Sciatic nerve (tissue), 2 donors: Measurements from ENCODE around the gene MLXIP. TPM values are rescaled to one million over a fixed set of nuclear protein-coding genes. Genes with fewer than 3 reads are reported as not detected.
"Not testable (repeated sequence)": the region's sequence is repeated elsewhere in the genome, so short reads cannot be mapped to it uniquely, and the experiment has no call there.

Experiments
- ATAC-seq: fragments of 200-7000 bp; cut with Tn5 transposase; one replicate; pipeline ENCODE4 v1.9.1; 2020; ENCODE audit warnings: mild to moderate bottlenecking, moderate library complexity
- DNase-seq: peaks from one replicate; pipeline ENCODE4 v3.0.0-alpha.2; 2020; ENCODE audit warnings: low spot score
- intact Hi-C: fragments of 100-400 bp; cut with DNase I; formaldehyde crosslinking; loops from one replicate; pipeline ENCODE4 v1.14.2; 2022
- total RNA-seq: library from RNA; stranded (reverse); fragmentation: NEBNext Ultra II Directional; extraction: Animal tissue kit (Norgen Biotek cat#: 25700); gene quantifications from one replicate; pipeline ENCODE4 v1.2.1, GENCODE V29; 2021
- donor health status: DM: no; HTN: no; CAD: no.
- donor health status: DM: no; HTN: no; CAD: no.

The MLXIP gene
- total RNA-seq, 1 donor from 2014 or later = 44.2 TPM

DNA sequence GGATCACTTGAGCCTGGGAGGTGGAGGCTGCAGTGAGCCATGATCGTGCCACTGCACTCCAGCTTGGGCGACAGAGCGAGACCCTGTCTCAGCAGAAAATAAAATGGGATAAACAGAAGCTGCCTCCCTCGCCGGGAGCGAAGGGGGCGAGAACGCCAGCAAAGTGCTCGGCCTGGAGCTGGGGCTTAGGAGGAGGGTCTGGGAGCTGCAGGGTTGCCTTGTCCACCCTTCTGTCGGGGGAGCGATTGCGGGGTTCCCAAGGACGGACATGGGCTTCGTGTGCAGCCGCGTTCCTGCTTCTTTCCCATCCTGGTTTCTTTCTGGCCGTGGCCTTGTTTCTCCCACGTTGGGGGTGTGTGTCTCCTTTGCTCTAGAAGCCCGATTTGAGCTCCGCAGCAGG, 27.9 kb upstream of the MLXIP start:
- no peak for ATAC-seq
- intact Hi-C loops = no loop called here

DNA sequence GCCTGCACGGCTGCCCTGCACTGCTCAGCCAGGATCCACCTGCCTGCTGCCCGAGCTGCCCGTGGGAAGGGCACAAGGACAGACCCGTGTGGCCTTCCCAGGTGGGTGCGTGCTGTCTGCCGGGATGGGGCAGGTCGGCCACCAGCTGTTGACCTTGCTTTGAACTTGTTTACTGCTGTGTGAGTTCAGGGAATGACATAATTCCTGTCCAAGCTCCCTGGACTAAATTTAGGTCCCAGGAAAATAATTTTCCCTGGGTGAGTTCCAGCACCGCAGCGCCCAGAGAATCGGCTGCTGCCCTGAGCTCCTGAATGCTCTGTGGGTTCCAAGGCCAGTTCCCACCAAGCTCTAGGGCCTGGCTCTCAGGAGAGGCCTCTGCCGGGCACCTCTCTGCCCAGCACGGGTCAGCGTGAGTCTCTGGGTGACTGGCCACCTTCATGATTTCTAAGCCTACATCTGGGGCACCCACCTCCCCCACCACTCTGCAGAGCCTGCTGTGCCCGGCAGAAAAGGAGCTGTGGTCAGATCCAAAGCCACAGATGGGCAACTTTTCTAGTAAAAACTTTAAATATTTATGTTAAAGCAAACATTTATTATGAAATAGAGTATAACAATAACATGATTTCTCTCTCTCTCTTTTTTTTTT, 27.2 kb upstream of the MLXIP start:
- intact Hi-C loops = no loop called here
- ATAC-seq = no peak
- no peak for DNase-seq

More for the DNA sequence above, 27.9 kb upstream of the MLXIP start:
- DNase-seq = no peak

DNA sequence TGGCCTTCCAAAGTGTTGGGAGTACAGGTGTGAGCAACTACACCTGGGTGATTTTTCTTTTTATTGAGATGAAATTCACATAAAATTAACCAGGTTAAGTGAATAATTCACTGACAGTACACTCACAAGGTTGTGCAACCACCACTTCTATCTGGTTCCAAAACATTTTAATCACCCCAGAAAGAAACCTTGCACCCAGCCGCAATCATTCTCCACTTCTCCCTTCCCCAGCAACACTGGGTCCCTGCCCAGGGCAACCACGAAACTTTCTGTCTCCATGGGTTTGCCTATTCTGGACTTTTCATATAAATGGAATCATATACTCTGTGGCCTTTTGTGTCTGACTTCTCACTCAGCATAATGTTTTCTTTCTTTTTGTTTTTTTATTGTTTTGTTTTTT, 26.3 kb upstream of the MLXIP start:
- no peak for DNase-seq
- ATAC-seq = no peak
- intact Hi-C loops = loop anchor here (2.0 kb wide), 1 partner anchor 73 kb away; no protein-coding TSS in a partner anchor

DNA sequence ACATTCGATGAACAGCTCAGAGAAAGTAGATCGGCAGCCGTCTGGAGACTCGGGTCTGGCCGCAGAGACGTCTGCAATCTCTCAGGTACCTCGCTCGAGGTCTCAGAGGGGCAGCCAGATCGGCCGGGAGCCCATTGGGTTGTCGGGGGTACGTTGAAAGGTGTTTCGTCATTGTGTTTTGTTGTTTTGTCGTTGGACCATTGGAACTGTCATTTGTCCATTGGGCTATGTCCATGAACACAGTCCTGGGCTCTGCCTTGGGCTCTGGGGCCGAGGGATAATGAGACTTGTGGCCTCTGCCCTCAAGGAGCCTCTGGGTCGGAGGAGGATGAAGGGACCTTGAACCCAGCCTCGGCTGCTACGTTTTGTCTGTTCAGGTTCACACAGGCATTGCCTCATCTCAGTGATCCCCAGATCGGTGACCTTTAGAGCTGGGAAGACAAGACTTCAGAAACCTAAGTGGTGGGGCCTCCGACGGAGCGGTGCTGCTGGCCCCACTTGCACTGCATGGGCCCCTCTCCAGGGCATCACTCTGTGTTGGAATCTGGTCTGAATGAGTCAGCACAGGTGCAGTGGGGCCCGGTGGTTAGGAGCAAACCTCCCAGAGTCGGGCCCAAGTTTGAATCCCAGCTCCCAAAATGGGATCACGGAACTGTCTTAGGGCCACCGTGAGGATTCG, 23.6 kb upstream of the MLXIP start:
- intact Hi-C loops = no loop called here
- DNase-seq (no peak), ATAC-seq (no peak)

DNA sequence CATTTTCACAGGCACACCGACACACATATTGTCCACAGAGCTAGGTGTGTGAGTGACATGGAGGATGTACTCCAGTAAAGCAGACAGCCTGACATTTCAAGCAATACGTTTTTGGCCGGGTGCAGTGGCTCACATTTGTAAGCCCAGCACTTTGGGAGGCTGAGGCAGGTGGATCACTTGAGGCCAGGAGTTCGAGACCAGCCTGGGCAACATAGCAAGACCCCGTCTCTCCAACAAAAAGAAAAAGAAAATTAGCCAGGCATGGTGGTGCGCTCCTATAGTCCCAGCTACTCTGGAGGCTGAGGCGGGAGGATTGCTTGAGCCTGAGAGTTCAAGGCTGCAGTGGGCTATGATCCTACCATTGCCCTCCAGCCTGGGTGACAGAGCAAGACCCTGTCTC, 22.1 kb upstream of the MLXIP start:
- DNase-seq, ATAC-seq, intact Hi-C loops: not testable (repeated sequence)

DNA sequence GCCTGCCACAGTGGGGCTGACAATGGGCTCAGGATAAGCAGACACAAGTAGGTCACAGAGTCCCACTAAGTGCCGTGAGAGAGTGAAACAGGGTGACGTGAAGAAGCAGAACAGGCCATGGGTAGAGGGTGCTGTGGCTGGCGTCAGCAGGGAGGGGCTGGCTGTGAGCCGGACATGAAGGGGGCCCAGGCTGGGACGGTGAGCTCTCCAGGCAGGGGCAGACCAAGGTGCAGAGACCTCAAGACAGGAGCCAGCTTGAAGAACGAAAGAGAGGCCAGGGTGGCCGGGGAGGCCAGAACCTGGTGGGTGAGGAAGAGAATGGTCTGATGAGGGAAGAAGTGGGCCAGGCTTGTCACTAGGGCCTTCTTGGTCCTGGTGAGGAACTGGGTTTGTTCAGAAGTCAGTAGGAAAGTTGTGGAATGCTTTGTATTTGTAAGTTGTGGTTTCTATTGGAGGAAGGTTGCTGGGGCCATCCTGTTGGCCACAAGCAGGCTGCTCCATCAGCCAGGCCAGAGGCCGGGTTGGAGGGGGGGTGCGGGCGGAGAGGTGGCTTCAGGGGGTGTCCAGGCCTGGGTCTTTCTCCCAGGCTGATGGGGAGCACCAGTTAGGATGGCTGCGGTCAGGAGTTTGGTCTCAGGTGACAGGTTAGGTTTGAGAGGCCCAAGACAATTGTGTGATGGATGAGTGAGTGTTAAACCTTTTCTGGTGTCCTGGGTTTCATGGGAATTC, 21.4 kb upstream of the MLXIP start:
- DNase-seq = no peak

DNA sequence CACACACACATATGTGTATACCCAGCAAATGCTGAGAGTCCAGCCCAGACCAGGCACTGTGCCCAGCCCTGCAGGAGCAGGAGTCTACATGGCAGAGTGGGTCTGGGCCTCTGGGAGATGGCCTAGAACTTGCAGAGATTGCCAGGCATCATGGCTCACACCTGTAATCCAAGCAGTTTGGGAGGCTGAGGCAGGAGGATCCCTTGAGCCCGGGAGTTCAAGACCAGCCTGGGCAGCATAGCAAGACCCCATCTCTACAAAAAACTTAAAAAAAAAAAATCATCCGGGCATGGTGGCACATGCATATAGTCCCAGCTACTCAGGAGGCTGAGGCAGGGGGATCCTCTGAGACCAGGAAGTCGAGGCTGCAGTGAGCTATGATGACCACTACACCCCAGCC, 20.8 kb upstream of the MLXIP start:
- ATAC-seq (no peak), DNase-seq (no peak)
- intact Hi-C loops = no loop called here

More for the DNA sequence above, 21.4 kb upstream of the MLXIP start:
- intact Hi-C loops = no loop called here
- ATAC-seq = no peak

DNA sequence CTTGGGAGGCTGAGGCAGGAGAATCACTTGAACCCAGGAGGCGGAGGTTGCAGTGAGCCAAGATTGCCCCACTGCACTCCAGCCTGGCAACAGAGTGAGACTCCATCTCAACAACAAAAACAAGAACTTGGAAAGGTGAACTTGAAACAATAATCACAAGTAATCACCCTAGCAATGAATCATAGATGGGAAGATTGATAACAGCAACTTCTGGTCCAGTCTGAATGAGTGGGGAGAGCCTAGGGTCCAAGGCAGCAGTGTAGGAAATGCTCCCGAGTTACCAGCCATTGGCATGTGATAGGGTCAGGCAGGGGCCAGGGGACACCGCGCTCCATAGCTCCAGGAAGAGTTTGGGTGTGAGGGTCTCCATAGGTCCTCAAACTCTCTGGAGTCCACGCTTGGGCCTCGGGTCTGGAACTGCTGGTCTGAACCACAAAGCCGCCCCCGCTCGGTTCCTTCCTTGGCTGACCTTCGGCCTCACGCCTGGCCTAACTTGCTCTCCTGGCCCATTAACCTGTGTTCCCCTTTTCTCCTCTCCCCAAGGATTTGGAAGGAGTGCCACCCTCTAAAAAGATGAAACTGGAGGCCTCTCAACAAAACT, 19.9 kb upstream of the MLXIP start:
- ATAC-seq (no peak), DNase-seq (no peak)
- intact Hi-C loops = no loop called here

DNA sequence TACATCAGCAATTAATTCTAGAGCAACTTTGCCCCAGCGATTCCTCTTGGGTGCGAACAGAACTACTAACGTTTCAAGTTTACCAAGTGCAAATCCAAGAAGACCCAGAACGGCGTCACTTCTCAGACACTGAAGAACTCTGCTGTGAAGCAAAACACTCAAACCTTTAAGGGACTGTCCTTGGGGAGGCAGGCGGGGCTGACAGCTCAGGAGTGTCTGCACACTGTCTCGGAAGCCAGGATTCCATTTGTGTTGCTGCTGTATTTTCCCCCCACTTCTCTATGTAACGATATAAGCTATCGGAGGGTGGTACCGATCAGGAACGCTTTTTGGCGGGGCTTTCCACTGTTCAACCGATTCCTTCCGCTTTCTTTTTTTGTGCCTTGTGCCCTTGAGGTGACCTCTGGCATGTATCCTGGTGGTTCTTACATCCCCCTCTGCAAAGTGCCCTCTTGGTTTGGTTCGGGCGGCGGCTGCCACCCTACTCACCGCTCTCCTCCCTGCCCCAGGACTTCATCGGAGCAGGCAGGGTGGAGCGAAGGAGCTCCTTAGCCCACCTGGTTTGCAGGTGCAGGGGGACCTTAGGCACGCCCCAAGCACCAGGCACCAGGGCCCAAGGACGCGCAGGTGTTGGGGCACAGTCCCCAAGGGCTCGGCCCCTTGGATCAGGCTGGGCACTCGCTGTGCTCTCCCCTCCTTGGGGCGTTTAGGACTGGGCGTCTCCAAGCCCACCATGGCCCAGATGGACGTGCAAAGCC, 19.2 kb upstream of the MLXIP start:
- no peak for ATAC-seq
- no peak for DNase-seq
- intact Hi-C loops = no loop called here

DNA sequence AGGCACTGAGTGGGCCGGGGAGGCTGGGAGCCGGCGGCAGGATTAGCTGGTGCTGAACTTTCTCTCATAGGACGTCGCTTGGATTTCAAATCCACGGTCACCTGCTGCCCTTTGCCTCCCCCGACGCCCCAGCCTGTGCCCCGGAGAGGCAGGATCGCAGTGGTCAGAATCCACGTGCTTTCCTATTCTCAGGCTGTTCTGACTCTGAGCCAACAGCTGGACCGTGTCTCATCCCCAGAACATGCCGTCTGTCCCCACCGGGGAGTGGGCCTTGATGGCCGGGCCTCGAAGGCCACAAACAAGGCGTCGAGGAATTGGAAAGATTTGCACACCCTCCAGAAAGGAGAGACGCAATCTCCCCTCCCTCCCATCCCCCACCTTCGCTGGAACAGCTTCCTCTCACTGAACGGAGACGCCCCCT, 18.5 kb upstream of the MLXIP start:
- ATAC-seq (no peak), DNase-seq (no peak)
- intact Hi-C loops = no loop called here

DNA sequence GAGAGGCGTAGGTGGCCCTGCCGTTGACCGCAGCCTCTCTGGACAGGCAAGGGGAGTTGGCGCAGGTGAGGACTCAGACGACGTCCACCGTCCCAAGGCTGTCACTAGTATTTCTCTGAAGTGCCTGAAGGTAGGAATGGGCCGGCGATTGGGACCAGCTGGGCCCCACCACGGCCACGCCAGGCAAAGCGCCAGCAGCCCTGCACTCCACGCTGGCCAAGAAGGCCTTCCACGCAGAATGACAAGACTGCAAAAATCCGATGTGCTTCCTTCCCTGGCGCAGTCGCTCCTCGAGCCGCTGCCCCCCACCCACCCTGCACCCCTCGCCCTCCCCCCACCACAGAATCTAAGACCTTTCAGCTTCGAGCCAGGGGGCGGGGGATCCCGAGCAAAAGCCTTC, 17.3 kb upstream of the MLXIP start:
- intact Hi-C loops = no loop called here
- ATAC-seq = no peak
- no peak for DNase-seq

DNA sequence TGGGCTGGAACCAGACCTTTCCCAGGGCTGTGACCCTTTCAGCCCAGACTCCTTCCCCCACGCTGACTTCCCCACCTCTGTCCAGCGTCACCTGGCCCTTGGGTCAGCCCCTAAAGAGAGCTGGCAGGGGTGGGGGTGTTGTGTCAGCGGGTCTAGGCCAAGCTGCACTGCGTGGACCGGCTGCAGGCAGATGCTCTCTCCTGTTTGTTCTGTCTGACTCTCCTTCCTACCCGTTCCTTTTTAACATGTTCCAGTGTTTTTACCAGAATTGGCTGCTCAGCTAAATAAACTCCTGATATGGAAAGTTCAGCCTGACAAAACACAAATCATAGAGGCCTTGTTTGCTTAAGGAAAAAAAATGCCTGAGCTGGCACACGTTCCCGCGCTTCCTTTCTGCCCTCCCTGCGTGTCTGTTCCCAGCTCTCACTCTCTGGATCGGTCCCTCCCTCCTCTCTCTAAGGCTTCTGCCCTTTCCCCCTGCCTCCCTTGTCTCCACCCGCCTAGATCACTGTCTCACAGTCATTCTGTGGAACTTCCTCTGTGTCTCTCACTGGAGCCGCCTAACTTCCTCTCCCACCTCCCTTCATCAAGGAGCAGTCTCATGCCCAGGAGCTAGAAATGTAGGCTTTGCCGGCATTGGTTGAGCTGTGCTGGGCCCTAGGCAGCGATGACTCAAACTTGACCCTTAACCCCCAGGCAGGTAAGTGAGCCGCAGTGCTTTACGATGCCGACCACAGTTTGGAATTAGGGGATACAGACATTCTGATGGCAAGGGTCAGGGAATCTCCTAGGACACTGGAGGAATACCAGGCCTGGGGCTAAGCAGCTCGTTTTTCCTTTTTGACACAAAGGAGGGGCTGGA, 15.5 kb upstream of the MLXIP start:
- intact Hi-C loops = no loop called here
- ATAC-seq (peak; percentile 84), DNase-seq (peak; percentile 72)

DNA sequence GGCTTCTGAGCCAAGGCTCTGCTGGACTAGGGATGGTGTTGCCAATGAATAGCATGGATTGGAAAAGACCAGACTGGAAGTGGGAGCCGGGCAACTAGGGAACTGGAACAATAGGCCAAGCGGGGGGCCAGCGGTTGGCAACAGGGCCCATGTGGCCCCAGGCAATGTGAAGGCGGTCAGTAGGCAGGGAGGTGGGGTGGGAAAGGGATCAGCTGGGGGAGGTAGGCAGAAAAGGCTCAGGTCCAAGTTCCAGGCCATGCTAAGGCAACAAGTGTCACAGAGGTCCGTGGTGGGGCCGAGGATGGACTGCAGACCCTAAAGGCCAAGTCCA, 14.9 kb upstream of the MLXIP start:
- ATAC-seq (no peak), DNase-seq (no peak)
- intact Hi-C loops = no loop called here

DNA sequence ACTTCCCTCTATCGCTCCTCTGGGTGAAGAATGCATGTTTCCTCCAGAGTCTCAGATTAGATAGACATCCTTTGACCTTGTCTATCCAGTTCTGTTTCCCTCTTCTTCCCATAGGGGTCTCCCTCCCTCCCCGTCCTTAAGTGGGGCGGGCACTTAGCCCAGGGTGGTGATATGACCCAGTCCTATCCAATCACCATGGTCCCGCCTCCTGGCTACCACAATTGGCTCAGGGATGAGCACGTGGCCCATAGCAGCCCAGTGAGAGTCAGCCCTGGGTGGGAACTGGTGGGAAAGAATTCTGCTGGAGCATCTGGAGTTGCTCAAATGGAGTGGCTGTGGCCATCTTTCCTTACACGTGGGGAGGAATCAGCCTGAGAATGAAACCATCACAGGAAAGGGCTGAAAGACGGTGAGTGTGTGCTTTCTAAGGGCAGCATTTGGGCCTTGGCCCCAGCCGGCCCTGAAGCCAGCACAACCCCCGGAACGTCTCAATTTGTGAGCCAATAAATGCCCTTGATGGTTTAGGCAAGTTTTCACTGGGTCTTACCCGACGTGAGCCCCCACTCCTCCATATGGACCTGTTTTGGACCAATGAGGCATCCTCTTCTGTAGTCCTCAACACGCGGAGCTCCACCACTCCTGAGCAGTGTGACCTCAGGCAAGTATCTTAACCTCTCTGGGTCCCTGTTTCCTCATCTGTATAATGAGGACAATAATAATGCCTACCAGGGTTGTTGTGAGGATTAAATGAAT, 14.4 kb upstream of the MLXIP start:
- intact Hi-C loops = no loop called here
- ATAC-seq (peak; percentile 79), DNase-seq (peak; percentile 76)

DNA sequence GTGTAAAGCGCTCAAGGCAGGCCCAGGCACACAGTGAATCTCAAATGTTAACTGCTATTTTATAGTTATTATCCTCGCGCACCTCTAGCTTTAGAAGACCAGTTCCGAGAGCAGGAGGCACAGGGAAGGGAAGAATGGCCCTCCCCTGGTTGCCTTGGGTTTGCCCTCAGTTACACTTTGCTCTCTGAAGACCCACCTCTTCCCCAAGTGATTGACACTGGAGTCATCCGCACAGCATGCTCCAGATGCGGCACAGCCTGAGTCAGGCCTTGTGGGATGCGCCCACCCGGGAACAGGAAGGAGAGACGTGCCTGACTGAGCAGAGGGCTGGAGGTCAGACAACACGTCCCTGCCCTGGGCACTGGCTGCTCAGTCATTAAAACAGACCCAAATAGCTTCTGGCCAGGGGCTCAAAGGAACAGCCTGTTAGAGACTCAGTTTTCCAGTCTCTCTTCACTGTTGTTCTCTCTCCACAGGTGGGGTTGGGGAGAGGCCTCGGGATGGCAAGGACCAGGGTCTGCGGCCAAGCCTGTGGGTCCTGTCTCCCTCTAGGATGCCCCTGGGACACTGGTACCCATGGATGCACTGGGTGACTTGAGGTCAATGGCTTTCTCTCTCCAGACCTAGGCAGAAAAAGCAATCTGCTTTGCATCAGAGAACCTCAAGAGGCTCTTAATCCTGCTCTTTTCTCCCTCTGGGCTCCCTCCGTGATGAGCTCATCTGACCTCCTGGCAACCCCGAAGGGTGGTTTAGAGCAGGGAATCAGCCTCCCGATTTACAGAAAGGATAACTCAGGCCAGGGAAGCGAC, 13.6 kb upstream of the MLXIP start:
- ATAC-seq (no peak), DNase-seq (no peak)
- intact Hi-C loops = no loop called here

DNA sequence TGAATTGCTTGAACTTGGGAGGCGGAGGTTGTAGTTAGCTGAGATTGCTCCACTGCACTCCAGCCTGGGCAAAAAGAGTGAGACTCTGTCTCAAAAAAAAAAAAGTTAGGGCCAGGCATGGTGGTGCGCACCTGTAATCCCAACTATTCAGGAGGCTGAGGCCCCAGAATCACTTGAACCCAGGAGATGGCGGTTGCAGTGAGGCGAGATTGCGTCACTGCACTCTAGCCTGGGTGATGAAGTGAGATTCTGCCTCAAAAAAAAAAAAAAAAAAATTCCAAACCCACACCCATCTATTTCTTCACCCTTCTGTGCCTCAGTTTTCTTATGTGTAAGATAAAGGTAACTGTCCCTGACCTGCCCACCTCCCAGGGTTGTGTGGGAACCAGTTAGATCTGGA, 11.0 kb upstream of the MLXIP start:
- no peak for DNase-seq
- no peak for ATAC-seq
- intact Hi-C loops = no loop called here

DNA sequence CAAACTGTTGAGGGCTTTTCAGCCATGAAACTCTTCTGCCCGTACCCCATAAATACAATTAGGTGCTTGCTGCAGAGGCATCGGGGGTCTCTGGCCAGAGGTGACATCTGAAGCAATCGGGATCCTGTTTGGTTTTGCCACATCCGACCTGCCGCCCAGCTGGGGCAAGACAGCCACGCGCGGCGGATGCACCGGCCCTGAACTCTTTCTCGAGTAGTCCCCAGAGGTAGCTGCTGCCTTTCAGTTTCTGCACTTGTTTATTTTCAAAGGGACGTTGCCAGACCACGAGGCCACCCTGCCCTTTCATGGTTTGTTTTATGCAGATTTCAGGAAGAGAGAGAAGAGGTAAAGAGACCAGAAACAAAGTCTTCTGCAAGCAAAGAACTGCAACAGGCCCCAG, 10.6 kb upstream of the MLXIP start:
- intact Hi-C loops = no loop called here
- ATAC-seq (peak; percentile 66), DNase-seq (peak; percentile 78)
